Stimulated activated CD8-positive, alpha-beta memory T cell treated with anti-CD3 and anti-CD28 coated beads, Interleukin-4, amount 100 ng/mL, for 24 hours (primary cell): ENCODE measurements around the gene OR52N2.

Experiments
- DNase-seq: peaks from one replicate; pipeline ENCODE4 v3.0.0-alpha.2; 2020; ENCODE audit warnings: low read depth

Gene OR52N2

DNA sequence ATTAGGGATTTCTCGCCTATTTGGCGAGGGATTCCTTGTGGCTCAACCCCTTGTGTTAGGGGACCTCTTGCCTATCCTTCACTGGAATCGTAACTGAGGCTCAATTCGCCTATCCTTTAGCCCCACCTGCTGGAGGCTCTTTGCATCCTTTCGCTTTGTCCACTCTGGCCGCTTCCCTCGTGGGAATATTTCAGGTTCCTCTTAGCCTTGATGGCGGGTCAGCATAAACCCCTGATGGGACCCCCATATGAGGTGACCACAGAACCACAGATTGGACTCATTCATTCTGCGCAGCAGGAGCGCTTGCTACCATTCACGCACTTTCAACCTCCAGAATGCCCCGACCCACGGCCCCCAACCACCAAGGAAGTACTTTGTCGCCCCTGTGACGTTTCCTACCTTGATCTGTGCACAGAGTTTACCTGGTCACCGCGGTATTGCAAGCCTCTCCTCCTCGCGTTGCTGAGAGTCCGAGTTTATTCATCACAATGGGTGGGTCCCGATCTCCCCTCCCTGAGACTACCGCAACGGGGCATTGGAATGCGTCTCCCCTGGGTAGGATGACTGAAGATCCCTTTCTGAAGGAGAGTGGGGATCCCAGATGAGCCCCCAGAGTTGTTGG, at the start of gene OR52N2:
Gene OR52N2 (plus strand): TSS at position 425 of the 622 bp plus-strand sequence. CDS start 11,412 bp downstream, outside the sequence.
- DNase-seq = peak; percentile 48

DNA sequence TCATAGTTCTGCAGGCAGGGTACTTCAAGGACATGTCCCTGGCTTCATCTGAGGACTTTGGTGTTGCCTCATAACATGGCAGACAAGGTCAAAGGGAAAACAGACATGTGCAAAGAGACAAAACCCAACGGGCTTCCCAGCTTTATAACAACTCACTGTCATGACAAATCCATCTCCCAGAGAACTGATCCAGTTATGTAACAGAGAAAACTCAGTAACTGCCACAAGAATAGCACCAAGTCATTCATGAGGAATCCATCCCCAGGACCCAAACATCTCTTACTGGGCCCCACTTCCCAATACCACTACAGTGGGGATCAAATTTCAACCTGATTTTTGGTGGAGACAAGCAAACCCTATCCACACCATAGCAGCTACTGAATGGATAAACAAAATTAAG, 41.7 kb upstream of the OR52N2 start:
- DNase-seq = no peak

DNA sequence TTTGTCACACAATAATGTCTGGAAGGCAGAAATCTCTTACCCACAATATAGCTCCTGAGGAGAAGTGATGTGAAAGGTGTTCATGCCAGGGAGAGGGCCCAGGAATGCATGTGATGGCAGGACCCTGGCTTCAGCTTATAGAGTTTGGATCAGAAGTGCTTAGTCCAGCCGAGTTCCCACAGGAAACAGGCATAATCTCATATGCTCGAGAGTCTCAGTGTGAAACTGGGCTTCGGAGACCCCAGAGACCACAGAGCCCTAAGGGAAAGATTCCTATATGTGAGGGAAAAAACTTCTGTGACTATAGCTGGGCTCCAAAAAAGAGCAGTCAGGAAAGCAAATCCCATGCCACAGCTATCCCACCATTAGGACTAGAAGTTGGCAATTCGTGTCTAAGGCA, 25.5 kb upstream of the OR52N2 start, which contains the start of gene OR52N5:
Gene OR52N5 (minus strand): TSS at position 101 of the 400 bp plus-strand sequence. CDS start 4,721 bp downstream, outside the sequence.
- DNase-seq = no peak

DNA sequence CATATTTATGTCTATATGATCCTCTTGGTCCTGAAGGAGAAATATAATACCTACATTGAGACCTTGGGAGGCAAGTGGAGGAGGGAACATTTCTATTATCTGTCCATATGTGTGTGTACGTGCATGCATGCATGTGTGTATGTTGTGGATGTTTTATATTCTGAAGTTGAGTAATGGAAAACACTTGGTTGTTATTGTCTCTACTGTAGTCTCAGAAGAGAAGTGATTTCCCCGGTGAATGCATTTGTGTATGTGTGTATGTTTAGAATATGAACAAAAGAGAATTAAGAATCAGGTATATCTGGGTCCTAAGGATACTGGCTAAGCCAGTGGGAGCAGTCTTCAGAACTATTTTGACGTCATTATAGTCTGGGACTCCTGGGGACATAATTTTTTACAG, 17.6 kb upstream of the OR52N2 start, which contains the start of gene OR52N1:
Gene OR52N1 (minus strand): TSS at position 101 of the 400 bp plus-strand sequence. CDS start 2,449 bp downstream, outside the sequence.
- no peak for DNase-seq

DNA sequence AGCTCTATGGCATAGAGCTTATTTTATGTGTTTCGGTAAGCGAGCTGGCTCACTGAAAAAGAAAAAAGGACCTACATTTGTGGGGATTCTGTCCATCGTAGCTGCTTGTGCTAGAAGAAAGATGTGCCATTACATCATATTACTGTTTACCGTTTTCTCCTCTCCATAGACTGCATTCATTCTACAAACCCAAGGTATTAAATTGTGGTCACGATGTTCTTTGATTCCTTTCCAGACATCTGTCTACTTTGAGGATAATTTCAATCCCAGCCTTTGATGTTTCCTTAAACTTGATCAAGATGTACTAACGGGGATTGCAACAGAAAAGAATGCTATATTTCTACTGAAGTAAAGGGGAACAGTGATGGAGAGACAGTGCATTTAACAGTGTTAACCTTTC, 12.2 kb upstream of the OR52N2 start:
- DNase-seq = no peak

DNA sequence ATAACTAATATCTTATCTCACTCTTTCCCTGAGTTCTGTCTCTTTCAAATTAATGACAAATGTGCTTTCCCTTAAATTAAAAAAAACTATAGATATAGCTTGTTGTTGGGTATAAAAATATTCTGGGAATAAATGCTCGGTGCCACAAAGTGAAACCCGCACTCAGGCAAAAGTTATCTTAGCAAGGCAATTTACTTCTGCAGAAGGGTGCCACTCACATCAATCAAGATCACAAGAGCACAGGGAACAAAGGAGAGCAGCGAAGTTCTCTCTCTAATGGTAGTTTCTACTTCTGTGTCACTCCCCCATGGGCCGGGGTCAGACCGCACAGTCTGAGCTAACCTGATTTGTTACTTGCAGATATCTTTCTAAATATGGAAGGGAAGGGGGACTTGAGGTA, 4.7 kb upstream of the OR52N2 start:
- no peak for DNase-seq

DNA sequence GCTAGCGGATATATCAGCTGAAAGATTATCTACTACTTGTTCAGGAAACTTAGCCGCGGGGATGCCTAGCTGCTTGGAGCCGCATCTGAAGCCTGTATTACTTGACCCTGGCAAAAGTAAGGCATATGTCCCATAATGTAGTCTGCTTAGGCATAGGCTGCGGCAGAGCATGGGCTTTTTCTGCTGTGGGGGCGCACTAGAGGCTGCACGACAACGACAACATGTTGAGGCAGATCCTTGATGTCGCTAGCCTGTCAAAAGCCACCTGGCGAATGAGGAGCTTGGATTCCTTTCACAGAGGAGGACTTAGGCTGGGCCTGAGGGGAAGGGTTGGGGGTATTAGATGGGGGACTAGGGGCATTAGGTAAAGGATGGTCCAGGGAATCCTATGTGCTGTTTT, 1.1 kb upstream of the OR52N2 start:
- DNase-seq = no peak

DNA sequence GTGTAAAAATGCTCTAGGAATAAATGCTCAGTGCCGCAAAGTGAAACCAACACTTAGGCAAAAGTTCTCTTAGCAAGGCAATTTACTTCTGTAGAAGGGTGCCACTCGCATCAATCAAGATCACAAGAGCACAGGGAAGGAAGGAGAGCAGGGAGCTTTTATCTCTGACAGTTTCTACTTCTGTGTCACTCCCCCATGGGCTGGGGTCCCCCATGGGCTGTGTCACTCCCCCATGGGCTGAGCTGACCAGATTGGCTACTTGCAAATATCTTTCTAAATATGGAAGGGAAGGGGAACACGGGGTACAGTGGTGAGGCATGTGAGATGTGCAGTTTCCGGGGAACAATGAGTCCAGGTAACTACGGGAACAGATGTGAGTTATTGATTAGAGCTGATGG, 397 bp downstream of the OR52N2 start:
- no peak for DNase-seq

DNA sequence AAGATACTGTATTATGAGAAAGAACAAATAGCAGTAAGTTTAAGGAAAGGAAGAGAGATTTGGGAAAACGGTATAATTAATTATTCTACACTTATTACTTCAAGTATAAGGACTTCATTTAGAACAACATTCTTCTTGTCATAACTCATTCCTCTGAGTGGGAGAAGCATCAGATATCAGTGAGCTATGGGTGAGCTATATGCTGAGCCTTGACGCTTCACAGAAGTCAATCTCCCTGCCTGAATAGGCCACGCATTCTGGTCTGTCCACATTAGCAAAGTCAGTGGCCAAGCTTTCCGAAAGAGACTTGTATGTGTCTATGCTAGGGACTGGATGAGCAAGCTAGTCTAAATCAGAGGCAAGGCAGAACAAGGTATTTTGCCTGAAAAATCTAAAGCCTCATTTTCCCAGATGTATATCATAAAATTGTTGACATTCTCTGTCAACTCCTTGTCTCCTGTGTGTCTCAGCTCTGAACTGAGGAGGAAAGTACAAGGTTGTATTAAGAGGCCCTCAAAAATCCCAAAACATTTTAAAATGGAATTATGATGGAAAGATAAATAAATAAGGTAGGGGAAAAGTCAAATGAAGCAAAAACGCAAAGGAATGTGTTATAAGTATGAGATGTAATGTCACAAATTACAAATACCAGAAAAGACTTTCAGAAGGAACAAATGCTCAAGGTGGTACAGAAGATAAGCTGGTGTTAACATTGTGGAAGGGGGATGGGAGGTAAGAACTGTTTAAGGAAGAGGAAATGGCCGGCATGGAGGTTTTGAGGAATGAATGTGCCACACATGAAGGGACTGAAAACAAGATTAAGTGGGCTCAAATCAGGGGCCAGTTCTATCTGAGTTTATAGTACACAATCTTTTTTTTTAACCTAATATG, 1.4 kb downstream of the OR52N2 start:
- no peak for DNase-seq

DNA sequence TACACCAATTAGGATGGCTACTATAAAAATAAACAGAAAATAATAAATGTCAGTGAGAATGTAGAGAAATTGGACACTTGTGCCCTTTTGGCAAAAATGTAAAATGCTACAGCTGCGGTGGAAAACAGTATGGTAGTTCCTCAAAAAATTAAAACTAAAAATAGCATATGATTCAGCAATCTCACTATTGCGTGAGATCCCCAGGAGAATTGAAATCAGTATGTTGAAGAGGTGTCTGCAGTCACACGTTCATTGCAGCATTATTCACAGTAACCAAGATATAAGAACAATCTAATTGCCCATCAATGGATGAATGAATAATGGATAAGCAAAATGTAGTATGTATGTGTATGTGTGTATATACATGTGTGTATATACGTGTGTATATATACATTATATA, 6.8 kb downstream of the OR52N2 start:
- no peak for DNase-seq

DNA sequence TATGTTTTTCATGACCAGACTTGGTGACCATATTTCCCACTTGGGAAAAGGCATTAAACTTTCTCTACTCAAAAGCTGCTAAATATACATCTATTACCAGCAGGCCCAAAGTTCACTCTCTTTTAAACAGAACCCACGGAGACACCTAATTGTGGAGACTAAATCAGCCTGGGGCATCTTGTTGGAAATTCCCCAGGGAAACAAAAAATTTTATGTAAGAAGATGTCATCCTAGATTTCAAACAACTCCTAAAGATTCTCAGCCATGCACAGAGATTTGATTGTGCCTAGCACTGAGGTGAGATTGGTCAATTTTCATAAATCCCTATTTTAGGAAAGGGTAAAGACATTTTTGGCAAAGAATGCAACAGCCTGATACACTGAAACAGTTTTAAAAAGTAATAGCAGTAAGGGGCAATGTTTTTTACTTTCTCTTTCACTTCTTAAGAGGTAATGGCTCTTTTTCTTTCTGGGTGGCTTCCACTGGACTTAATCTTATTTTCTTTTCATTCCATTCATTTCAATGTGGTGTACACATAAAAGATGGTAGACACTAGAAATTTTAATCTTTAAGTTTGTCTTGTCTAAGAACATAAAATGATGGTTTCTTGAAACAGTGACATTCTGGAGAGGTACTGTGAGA, 9.6 kb downstream of the OR52N2 start:
- DNase-seq = no peak

DNA sequence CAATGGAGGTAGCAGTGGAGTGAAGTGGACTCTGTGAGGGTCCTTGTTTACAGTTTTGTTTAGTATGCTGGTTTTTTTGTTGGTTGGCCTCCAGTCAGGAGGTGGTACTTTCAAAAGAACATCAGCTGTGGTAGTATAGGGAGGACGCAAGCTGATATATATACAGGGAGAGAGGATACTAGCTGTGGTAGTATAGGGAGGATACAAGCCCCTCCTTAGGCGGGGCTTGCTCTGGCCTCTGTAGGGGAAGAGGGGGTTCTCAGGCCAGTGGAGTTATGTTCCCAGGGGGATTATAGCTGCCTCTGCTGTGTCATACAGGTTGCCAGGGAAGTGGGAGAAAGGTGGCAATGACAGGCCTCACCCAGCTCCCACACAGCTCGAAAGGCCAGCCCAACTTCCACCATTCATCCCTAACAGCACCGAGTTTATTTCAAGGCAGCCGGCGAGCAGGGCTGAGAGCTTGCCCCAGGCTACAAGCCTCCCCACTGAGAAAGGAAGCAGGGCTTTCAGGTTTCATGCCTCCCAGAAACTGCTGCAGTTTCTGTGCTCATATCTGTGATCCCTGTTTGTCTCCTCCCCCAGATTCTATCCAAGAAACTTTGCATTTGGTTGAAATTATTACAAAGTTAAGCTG, 22.6 kb downstream of the OR52N2 start:
- DNase-seq = no peak

DNA sequence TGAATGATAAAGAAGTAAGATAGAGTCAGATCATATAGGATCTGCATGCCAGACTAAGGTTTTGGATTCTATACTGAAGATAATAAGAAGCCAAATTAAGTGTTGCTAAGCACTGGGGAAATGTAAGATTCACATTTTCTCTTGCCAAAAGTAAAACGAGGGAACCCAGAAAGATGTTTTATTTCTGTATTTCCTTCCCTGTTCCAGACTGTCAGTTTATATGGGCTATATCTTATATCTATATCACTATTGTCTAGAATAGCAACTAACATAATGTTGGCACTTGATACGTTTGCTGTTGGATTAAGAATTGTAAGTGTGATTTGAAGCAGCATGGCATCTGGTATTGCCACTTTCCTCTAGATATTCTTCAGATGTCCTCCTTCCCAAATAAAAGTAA, 24.7 kb downstream of the OR52N2 start:
- DNase-seq = no peak

DNA sequence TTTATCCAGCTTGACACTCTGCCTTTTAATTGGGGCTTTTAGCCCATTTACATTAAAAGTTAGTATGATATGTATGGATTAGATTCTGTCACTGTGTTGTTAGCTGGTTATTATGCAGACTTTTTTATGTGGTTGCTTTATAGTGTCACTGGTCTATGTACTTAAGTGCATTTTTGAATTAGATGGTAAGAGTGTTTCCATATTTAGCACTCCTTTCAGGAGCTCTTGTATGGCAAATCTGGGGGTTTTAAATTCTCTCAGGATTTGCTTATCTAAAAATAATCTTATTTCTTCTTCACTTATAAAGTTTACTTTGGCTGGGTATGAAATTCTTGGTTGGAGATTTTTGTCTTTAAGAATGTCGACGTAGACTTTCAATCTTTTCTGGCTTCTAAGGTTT, 29.0 kb downstream of the OR52N2 start:
- DNase-seq = no peak

DNA sequence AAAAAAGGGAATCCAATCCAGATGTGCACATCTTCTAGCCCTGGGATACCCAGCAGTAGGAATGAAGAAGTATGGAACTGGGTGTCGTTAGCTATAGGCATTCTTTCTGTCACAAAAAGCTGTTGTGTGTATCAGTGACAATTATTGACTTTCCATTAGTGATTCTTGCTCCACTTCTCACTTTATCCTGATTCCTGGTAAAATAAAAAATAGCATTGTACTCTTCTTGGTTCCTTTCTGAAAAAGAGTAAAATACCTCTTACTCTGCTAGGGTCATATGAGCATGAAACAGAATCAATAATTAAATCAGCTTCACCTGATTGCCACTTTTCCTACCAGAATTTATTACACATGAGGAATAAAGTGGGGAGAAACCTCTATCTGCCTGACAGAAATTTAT, 33.1 kb downstream of the OR52N2 start, which contains the start of gene OR52E6:
Gene OR52E6 (minus strand): TSS at position 101 of the 400 bp plus-strand sequence. CDS start 0 bp downstream, at position 101.
- DNase-seq = no peak

DNA sequence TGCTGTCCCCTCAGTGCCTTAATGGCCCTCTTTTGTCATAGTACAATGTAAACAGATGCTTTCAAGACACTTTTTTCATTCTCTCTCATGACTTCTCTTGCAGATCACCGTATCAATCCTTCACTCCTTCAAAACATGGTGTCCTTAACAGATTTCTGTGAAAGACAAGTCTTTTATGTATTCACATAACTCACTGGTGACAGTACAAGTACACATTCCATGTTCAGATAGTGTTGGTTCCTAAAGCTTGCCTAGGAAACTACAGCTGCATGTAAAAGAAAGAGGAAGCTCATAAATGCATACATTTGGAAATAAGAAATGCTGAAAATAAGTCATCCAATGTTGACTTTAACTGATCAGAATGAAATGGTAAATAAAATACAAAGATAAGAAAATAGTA, 38.0 kb downstream of the OR52N2 start:
- DNase-seq = no peak

DNA sequence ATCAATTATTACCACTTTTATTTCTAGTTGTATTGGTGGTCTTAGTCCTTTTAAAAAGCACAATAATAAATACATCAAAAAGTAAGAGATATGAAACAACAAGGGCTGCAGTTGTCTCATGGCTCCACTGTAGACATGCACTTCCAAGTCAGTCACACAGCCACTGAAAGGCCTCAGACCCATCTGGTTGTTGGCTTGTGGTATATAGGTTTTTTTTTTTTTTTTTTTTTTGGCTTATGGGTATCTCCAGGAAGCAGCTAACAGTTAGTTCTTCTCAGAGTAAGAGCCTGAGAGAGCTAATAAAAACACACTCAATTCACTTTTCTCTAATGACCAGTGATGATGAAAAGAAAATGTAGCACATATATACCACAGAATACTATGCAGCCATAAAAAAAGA, 39.0 kb downstream of the OR52N2 start:
- no peak for DNase-seq

DNA sequence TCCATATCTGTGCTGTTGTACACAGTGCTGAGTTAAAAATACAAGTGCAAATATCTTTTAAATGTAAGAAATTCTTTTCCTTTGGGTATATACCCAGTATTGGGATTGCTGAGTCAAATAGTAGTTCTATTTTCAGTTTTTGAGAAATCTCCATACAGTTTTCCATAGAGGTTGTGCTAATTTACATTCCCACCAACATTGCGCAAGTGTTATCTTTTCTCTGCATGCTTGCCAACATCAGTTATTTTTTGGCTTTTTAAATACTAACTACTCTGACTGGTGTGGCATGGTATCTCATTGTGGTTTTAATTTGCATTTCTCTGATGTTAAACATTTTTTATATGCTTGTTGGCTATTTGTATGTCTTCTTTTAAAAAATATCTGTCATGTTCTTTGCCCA, 42.3 kb downstream of the OR52N2 start:
- no peak for DNase-seq

DNA sequence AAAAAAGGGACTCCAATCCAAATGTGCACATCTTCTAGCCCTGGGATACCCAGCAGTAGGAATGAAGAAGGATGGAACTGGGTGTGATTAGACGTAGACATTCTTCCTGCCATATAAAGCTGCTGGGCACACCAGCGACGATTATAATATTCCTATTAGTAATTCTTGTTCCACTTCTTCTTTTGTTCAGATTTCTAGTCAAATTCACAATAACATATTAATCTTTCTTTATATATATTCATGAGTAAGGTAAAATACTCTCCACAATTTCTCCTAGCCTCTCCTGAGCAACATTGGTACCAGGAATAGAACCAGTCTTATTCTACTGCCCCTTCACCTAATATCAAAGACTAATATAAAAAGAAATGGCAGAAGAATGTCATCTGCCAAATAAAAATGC, 48.9 kb downstream of the OR52N2 start, which contains the start of gene OR52E8:
Gene OR52E8 (minus strand): TSS at position 101 of the 400 bp plus-strand sequence. CDS start 0 bp downstream, at position 101.
- no peak for DNase-seq

DNA sequence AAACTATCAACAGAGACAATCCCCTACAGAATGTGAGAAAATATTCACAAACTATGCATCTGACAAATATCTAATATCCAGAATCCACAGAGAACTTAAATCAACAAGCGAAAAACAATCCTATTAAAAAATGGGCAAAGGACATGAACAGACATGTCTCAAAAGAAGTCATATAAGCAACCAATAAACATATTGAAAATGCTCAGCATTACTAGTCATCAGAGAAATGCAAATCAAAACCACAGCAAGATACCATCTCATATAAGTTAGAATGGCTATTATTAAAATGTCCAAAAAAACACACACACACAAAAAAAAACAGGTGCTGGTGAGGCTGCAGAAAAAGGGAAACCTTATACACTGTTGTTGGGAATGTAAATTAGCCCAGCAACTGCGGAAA, 57.1 kb downstream of the OR52N2 start:
- no peak for DNase-seq
